Stimulated activated CD8-positive, alpha-beta memory T cell treated with anti-CD3 and anti-CD28 coated beads, Interleukin-4, amount 100 ng/mL, for 48 hours (primary cell): ENCODE measurements around the gene RAB28.
"Not testable (repeated sequence)": the region's sequence is repeated elsewhere in the genome, so short reads cannot be mapped to it uniquely, and the experiment has no call there.

ENCODE experiments used
- DNase-seq: peaks from one replicate; pipeline ENCODE4 v3.0.0-alpha.2; 2020

Gene RAB28

GRCh38 chr4:13445841-13446790 lies 38.0 kb downstream of the RAB28 start:
- DNase-seq: no peak

GRCh38 chr4:13441506-13441905 lies 42.6 kb downstream of the RAB28 start:
- DNase-seq: no peak

- no peak for DNase-seq
Observed at GRCh38 chr4:13436962-13437361, 47.2 kb downstream of the RAB28 start.

GRCh38 chr4:13432453-13432852 lies 51.7 kb downstream of the RAB28 start:
- no peak for DNase-seq

- DNase-seq: no peak
Observed at GRCh38 chr4:13430834-13431568, 53.1 kb downstream of the RAB28 start.

GRCh38 chr4:13427599-13428325 lies 56.4 kb downstream of the RAB28 start:
- DNase-seq: no peak

GRCh38 chr4:13415068-13415785 lies 68.9 kb downstream of the RAB28 start:
- no peak for DNase-seq

GRCh38 chr4:13413729-13414437 lies 70.3 kb downstream of the RAB28 start:
- DNase-seq: no peak

- DNase-seq: no peak
Observed at GRCh38 chr4:13411942-13412341, 72.2 kb downstream of the RAB28 start.

- no peak for DNase-seq
Observed at GRCh38 chr4:13409324-13409723, 74.8 kb downstream of the RAB28 start.

- not testable (repeated sequence) for DNase-seq
Observed at GRCh38 chr4:13406156-13406555, 78.0 kb downstream of the RAB28 start.

GRCh38 chr4:13403833-13404232 lies 80.3 kb downstream of the RAB28 start:
- DNase-seq: no peak

GRCh38 chr4:13403326-13403725 lies 80.8 kb downstream of the RAB28 start:
- DNase-seq: no peak

GRCh38 chr4:13399257-13399656 lies 84.9 kb downstream of the RAB28 start:
- no peak for DNase-seq

- no peak for DNase-seq
Observed at GRCh38 chr4:13396161-13396560, 88.0 kb downstream of the RAB28 start.

GRCh38 chr4:13389901-13390300 lies 94.2 kb downstream of the RAB28 start:
- DNase-seq: not testable (repeated sequence)

- DNase-seq: no peak
Observed at GRCh38 chr4:13386405-13387107, 97.6 kb downstream of the RAB28 start.

GRCh38 chr4:13384055-13384454 lies 100.1 kb downstream of the RAB28 start:
- no peak for DNase-seq

GRCh38 chr4:13378973-13379759 lies 105.0 kb downstream of the RAB28 start:
- no peak for DNase-seq

- DNase-seq: no peak
Observed at GRCh38 chr4:13371048-13371447, 113.1 kb downstream of the RAB28 start.
